GM21528 (cell line): Measurements from ENCODE around the gene PSMD8.
A peak's percentile ranks its signal among the peaks of the same experiment; 100 is the strongest.
"Not testable (repeated sequence)": the region's sequence is repeated elsewhere in the genome, so short reads cannot be mapped to it uniquely, and the experiment has no call there.

ENCODE experiments used
- ATAC-seq: cut with Tn5 transposase; IDR thresholded peaks from one replicate; pipeline ENCODE4 v1.9.1; 2021; ENCODE audit warnings: mild to moderate bottlenecking, moderate library complexity; ENCODE audit not compliant: unreplicated experiment, low FRiP score

Gene PSMD8

GRCh38 chr19:38374332-38375097, at the start of gene PSMD8:
Gene PSMD8, plus strand, starts transcription at chr19:38374571. Its CDS starts 31 bp downstream, at chr19:38374602.
- peak; percentile 88 for ATAC-seq

DNA sequence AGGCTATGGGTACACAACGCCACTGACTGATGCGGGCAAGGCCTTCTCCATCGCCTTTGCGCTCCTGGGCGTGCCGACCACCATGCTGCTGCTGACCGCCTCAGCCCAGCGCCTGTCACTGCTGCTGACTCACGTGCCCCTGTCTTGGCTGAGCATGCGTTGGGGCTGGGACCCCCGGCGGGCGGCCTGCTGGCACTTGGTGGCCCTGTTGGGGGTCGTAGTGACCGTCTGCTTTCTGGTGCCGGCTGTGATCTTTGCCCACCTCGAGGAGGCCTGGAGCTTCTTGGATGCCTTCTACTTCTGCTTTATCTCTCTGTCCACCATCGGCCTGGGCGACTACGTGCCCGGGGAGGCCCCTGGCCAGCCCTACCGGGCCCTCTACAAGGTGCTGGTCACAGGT, 47.8 kb upstream of the PSMD8 start:
- no peak for ATAC-seq

DNA sequence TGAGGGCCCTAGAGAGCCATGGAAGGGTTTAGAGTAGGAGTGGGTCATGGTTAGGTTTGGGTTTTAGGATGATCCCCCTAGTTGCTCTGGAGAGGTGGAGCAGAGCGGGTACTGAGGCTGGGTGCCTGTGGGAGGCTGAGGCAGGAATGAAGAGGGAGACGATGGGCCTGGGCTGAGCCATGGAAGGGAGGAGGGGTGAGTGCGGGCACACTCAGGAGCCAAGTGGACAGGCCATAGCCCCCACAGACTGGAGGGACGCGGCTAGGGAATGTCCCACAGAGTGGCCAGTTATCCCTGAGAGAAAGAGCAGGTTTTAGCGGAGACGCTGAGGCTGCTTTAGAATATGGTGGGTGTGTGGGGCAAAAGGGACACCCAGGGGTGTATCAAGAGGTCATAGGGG, 44.7 kb upstream of the PSMD8 start:
- no peak for ATAC-seq

DNA sequence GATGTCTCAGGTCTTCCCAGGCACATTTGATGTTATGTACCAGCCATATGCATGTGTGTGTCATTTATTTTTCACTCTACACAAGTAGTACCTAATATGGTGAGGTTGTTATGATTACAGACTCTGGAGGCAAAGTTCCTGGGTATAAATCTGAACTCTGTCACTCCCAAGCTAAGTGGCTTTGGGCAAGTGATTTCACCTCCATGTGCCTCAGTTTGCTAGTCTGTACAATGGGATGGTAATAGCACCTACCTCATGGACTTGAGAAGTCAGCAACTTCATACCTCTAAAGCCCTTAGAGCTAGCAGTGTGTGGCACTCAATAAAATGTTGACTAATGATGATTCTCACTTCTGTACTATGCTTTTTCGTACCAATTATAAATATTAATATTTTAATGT, 42.6 kb upstream of the PSMD8 start:
- ATAC-seq: no peak

GRCh38 chr19:38333245-38333644, 41.1 kb upstream of the PSMD8 start:
- no peak for ATAC-seq

DNA sequence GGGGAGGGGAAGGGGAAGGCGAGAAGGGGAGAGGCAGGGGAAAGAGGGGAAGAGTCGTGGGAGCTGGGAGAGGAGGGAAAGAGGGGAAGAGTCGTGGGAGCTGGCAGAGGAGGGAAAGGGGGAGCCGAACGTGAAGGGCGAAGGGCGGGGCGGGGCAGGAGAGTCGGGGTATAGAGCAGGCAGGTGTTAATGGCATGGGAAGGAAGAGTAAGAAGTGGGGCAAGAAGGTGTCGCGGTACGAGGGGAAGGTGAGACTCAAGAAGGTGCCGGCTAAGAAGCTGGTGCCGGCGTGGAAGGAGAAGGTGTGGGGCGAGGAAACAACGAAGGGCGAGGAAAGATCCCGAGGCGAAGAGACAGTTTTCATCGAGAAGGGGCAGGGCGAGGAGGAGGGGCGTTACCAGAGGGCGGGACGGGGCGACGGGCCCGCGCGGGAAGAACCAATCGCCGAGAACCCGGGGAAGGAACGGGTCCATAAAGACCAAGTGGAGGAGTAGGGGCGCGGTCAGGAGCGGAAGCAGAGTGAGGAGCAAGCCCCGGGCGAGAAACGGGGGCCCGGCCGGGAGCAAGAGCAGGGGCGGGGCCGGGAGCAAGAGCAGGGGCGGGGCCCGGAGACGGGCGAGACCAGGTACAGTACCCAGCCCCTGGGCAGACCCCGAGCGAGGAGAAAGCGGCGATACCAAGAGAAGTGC, 38.3 kb upstream of the PSMD8 start:
- peak; percentile 54 for ATAC-seq

DNA sequence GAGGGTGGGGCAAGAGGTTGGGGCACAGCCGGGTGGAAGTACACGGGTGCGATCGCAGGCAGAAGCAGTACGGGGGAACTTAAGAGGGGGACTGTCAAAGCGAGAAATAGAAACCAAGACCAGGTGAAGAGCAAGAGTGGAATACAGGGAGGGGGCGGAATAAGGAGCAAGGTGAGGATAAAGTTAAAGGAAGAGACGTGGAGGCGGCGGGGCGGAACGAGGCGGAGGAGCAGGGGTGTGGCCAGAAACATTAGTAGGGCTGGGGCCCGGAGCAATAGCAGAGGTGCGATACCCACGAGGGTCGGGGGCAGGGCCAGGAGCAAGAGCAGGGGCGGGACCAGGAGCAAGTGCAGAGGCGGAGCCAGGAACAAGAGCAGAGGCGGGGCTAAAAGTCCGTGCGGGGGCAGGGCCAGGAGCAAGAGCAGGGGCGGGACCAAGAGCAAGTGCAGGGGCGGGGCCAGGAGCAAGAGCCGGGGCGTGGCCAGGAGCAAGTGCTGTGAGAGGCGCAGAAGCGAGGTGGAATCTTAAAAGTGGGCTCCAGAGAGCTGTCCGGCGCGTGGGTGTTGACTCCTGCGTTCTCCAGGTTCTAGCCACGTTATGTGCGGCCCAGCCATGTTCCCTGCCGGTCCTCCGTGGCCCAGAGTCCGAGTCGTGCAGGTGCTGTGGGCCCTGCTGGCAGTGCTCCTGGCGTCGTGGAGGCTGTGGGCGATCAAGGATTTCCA, 37.6 kb upstream of the PSMD8 start:
- peak; percentile 61 for ATAC-seq

DNA sequence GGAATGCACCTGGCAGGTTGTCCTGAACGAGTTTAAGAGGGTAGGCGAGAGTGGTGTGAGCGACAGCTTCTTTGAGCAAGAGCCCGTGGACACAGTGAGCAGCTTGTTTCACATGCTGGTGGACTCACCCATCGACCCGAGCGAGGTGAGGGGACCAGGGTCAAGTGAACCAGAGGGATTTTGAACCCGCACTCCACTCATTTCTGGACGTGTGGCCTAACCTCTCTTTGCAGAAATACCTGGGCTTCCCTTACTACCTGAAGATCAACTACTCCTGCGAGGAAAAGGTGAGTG, 37.1 kb upstream of the PSMD8 start:
- no peak for ATAC-seq

DNA sequence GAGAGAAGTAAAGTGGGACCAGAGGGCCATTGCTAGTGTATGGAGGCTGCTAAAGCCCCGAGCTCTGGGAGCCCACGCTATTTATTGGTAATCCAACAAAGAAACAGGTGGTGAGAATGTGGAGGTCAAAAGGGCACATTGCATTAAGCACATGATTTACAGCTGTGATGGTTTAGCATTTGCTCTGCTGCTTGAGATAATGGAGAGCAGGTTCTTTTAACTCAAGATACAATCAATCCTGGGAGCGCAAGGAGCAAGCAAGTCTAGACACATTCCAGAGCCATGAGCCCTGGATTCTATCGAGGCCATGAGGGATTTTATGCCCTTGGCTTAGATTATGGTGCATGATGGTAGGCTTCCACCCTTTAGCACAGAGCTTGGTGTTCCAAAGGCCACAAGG, 35.4 kb upstream of the PSMD8 start:
- not testable (repeated sequence) for ATAC-seq

DNA sequence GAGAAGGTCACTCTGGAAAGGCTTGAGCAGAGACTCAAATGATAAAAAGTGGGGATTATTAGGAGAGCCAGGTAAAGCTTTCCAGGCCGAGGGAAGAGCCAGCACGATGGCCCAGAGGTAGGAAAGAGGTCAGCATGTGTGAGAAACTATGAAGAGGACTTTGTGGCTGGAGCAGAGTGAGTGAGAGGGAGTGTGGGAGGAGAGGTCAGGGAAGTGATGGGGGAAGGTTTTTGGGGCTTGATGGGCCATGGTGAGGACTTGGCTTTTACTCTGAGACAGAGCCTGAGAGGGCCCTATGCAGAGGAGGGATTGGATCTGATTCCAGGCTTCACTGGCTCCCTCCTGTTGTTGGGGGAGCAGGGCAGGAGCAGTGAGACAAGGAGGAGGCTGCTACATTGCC, 33.4 kb upstream of the PSMD8 start:
- ATAC-seq: no peak

- no peak for ATAC-seq
These were observed 27.5 kb upstream of the PSMD8 start for GRCh38 chr19:38346837-38347236.

- no peak for ATAC-seq
These were observed 23.5 kb upstream of the PSMD8 start for GRCh38 chr19:38350883-38351282.

GRCh38 chr19:38351865-38352395, 22.4 kb upstream of the PSMD8 start:
- no peak for ATAC-seq

GRCh38 chr19:38352611-38353010, 21.8 kb upstream of the PSMD8 start:
- ATAC-seq: no peak

- ATAC-seq: no peak
These were observed 18.3 kb upstream of the PSMD8 start for GRCh38 chr19:38355728-38356725.

- ATAC-seq: no peak
These were observed 16.3 kb upstream of the PSMD8 start for GRCh38 chr19:38358071-38358470.

DNA sequence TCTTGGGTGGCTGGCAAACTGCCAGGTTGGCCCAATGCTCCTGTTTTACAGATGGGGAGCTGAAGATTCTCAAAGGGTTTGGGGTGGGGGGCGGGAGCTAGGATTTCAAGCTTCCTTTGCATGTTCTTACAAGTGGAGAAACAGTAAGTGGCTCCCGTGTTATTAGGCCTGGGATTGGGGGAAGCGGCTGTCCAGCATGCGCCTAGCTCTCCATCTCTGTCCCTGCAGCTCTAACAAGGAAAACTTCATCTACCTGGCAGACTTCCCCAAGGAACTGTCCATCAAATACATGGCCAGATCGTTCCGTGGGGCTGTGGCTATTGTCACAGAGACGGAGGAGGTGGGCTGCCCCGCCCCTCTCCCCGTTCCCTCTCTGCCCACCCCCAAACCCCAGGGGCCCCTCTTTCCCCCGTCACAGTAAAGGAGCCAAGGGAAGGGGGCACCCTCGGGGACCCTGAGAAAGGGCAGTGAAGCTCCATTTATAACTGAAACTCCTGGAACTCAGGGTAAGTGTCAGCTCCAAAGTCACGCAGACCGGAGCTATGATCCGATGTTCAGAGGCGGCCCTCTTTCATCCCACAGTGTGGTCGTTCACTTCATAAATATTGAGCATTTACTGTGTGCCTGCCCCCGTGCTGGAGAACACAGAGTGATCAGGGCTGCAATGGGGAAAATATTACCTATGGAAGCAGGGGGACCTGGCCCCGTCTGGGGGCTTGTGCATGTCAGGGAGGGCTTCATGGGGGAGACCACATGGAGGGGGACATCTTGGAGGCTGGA, 14.9 kb upstream of the PSMD8 start:
- ATAC-seq: no peak

DNA sequence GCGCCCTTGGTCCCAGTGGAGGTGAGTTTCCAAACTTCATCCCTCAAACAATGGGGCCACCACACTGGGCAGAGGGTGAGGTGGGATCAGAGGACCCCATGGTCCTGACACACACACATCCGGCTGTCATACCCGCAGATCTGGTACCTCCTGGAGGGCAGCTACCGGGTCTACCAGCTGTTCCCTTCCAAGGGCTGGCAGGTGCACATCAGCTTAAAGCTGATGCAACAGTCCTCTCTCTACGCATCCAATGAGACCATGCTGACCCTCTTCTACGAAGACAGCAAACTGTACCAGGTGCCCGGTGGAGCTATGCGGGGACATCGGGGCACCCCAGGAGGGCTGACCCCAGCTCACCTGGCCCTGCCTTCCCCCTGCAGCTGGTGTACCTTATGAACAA, 14.0 kb upstream of the PSMD8 start:
- no peak for ATAC-seq

GRCh38 chr19:38360839-38361631, 13.3 kb upstream of the PSMD8 start:
- no peak for ATAC-seq
